HCT116 (cell line): ENCODE data around the gene CHRNE. TPM values are rescaled to one million over a fixed set of nuclear protein-coding genes. Genes with fewer than 3 reads are reported as not detected.

Experiments used
- ATAC-seq: fragments of 200-7000 bp; cut with Tn5 transposase; 2 replicates; pipeline ENCODE4 v1.9.1; 2020; ENCODE audit warnings: mild to moderate bottlenecking, moderate library complexity
- BruUV-seq: library from RNA; stranded (reverse); fragments of 400-500 nt; replicated peaks from 2 replicates; lab custom pipeline; 2021; lab: Mats Ljungman, UMichigan
- CTCF ChIA-PET: fragments of 300-600 bp; sonication (Branson Sonifier 250); formaldehyde crosslinking; loops from one replicate; lab custom pipeline; 2021; ENCODE audit warnings: antibody characterized with exemption; lab: Charles Lee
- POLR2A ChIA-PET: fragments of 300-600, 350-600 bp; sonication (Branson Sonifier 250); formaldehyde crosslinking; loops from one replicate; lab custom pipeline; 2021; ENCODE audit warnings: antibody characterized with exemption; lab: Charles Lee
- RAD21 ChIA-PET, 2 experiments: fragments of 300-600 bp; sonication (Branson Sonifier 250); formaldehyde crosslinking; loops; one replicate each; lab custom pipeline; 2023; ENCODE audit warnings: low total read pairs in 2 of 2; ENCODE audit not compliant: uncharacterized antibody in 2 of 2, unreplicated experiment in 2 of 2, low non-redundant PET in 1 of 2; lab: Charles Lee
- DNase-seq: peaks from one replicate; pipeline ENCODE4 v3.0.0-alpha.2; 2010; ENCODE audit warnings: low read depth, low spot score
- H2AFZ ChIP-seq: fragments of 200-600 bp; shearing (Covaris generic), sonication (generic); 2 replicates; pipeline ENCODE4 v1.6.1; 2017; ENCODE audit warnings: low read depth, mixed run types, mixed read lengths, antibody characterized with exemption, low read length; ENCODE audit not compliant: poor library complexity, severe bottlenecking
- H3K27ac ChIP-seq: 2 replicates; pipeline ENCODE4 v1.5.1; 2012; ENCODE audit warnings: low read depth, low read length
- H3K27me3 ChIP-seq: fragments of 200-600 bp; sonication (generic); 2 replicates; pipeline ENCODE4 v1.6.1; 2016; ENCODE audit warnings: mixed run types, low read length, mixed read lengths; ENCODE audit not compliant: insufficient read depth
- H3K36me3 ChIP-seq, 2 experiments: fragments of 200-500 bp in 1 of 2; fragments of 200-600 bp in 1 of 2; sonication (Bioruptor generic) in 1 of 2; sonication (generic) in 1 of 2; 2 replicates each; pipeline versions ENCODE4 v1.5.1 to v1.6.1; 2014 to 2016; ENCODE audit warnings: low read length in 2 of 2, inconsistent platforms in 1 of 2, mixed read lengths in 1 of 2, mixed run types in 1 of 2; ENCODE audit not compliant: insufficient read depth in 2 of 2, control insufficient read depth in 1 of 2
- H3K4me1 ChIP-seq, 2 experiments: fragments of 200-600 bp in 1 of 2; sonication (generic) in 1 of 2; 2 replicates each; pipeline versions ENCODE4 v1.5.1 to v1.6.1; 2012 to 2017; ENCODE audit warnings: low read length in 2 of 2, inconsistent platforms in 1 of 2, mild to moderate bottlenecking in 1 of 2, mixed read lengths in 1 of 2, mixed run types in 1 of 2, moderate library complexity in 1 of 2; ENCODE audit not compliant: insufficient read depth in 2 of 2, control insufficient read depth in 1 of 2
- H3K4me2 ChIP-seq: fragments of 200-600 bp; sonication (generic); 2 replicates; pipeline ENCODE4 v1.6.1; 2017; ENCODE audit warnings: mixed run types, low read length, mixed read lengths
- H3K4me3 ChIP-seq, 2 experiments: fragments of 200-600 bp in 1 of 2; sonication (generic) in 1 of 2; replicated peaks in 1 of 2; 2 replicates each; pipeline ENCODE4 v1.5.1; 2011 to 2016; ENCODE audit warnings: low read length in 2 of 2, control low read depth in 1 of 2, low read depth in 1 of 2, mild to moderate bottlenecking in 1 of 2, mixed read lengths in 1 of 2, mixed run types in 1 of 2
- H3K79me2 ChIP-seq: fragments of 200-600 bp; sonication (generic); 2 replicates; pipeline ENCODE4 v1.6.1; 2017; ENCODE audit warnings: mild to moderate bottlenecking, mixed run types, low read length, moderate library complexity, mixed read lengths; ENCODE audit not compliant: insufficient read depth
- H3K9ac ChIP-seq: fragments of 200-600 bp; sonication (generic); 2 replicates; pipeline ENCODE4 v1.6.1; 2016; ENCODE audit warnings: low read length, mixed read lengths
- H3K9me2 ChIP-seq: fragments of 200-600 bp; sonication (generic), shearing (Covaris generic); 2 replicates; pipeline ENCODE4 v1.6.1; 2017; ENCODE audit warnings: mixed run types, mild to moderate bottlenecking, moderate library complexity; ENCODE audit not compliant: insufficient read depth
- H3K9me3 ChIP-seq, 2 experiments: fragments of 200-500 bp in 1 of 2; fragments of 200-600 bp in 1 of 2; sonication (Bioruptor generic) in 1 of 2; sonication (generic) in 1 of 2; 2 replicates each; pipeline ENCODE4 v1.6.1; 2014 to 2017; ENCODE audit warnings: low read length in 2 of 2, mixed read lengths in 2 of 2, inconsistent platforms in 1 of 2, low read depth in 1 of 2, mild to moderate bottlenecking in 1 of 2, mixed run types in 1 of 2, moderate library complexity in 1 of 2; ENCODE audit not compliant: control insufficient read depth in 1 of 2, insufficient read depth in 1 of 2
- H4K20me1 ChIP-seq: fragments of 200-600 bp; sonication (generic), shearing (Covaris generic); 2 replicates; pipeline ENCODE4 v1.6.1; 2017; ENCODE audit warnings: mixed run types, mild to moderate bottlenecking, moderate library complexity; ENCODE audit not compliant: insufficient read depth
- ATF3 ChIP-seq: IDR thresholded peaks from 2 replicates; pipeline ENCODE4 v1.6.1; 2012
- CBX3 ChIP-seq: IDR thresholded peaks from 2 replicates; pipeline ENCODE4 v1.6.1; 2012; ENCODE audit warnings: low read depth
- CEBPB ChIP-seq: IDR thresholded peaks from 2 replicates; pipeline ENCODE4 v1.6.1; 2012; ENCODE audit warnings: low read depth
- CTCF ChIP-seq, 3 experiments: fragments of 200-600 bp in 1 of 3; sonication (generic) in 1 of 3; IDR thresholded peaks in 2 of 3; conservative IDR thresholded peaks in 1 of 3; 2 replicates each; pipeline ENCODE4 v1.5.1; 2012 to 2017; ENCODE audit warnings: low read depth in 2 of 3, low read length in 2 of 3, antibody characterized with exemption in 1 of 3, borderline replicate concordance in 1 of 3, control low read depth in 1 of 3, mild to moderate bottlenecking in 1 of 3, mixed read lengths in 1 of 3, mixed run types in 1 of 3, moderate library complexity in 1 of 3; ENCODE audit not compliant: insufficient read depth in 1 of 3
- ELF1 ChIP-seq: IDR thresholded peaks from 2 replicates; pipeline ENCODE4 v1.6.1; 2012; ENCODE audit warnings: low read depth, borderline replicate concordance
- EZH2 ChIP-seq: fragments of 200-600 bp; sonication (generic); IDR thresholded peaks from 2 replicates; pipeline ENCODE4 v1.6.1; 2017; ENCODE audit warnings: antibody characterized with exemption, mixed run types
- MAX ChIP-seq: IDR thresholded peaks from 2 replicates; pipeline ENCODE4 v1.6.1; 2012
- POLR2A ChIP-seq: IDR thresholded peaks from 2 replicates; pipeline ENCODE4 v1.7.0; 2011; ENCODE audit warnings: borderline replicate concordance; ENCODE audit not compliant: insufficient read depth, insufficient read length; ENCODE audit errors: extremely low read depth
- POLR2AphosphoS5 ChIP-seq: IDR thresholded peaks from 2 replicates; pipeline ENCODE4 v1.6.1; 2011; ENCODE audit warnings: mild to moderate bottlenecking, low read depth, low read length, moderate library complexity
- RAD21 ChIP-seq: IDR thresholded peaks from 2 replicates; pipeline ENCODE4 v1.6.1; 2012; ENCODE audit warnings: low read depth, mild to moderate bottlenecking
- REST ChIP-seq: IDR thresholded peaks from 2 replicates; pipeline ENCODE4 v1.6.1; 2012; ENCODE audit warnings: low read depth
- SIN3A ChIP-seq: IDR thresholded peaks from 2 replicates; pipeline ENCODE4 v1.6.1; 2012; ENCODE audit warnings: low read depth
- TCF7L2 ChIP-seq: IDR thresholded peaks from 2 replicates; pipeline ENCODE4 v1.7.0; 2011; ENCODE audit warnings: borderline replicate concordance, inconsistent platforms; ENCODE audit not compliant: insufficient read depth, insufficient read length; ENCODE audit errors: extremely low read depth
- YY1 ChIP-seq: IDR thresholded peaks from 2 replicates; pipeline ENCODE4 v1.6.1; 2011; ENCODE audit warnings: low read length, low read depth, moderate library complexity, mild to moderate bottlenecking; ENCODE audit not compliant: insufficient replicate concordance; ENCODE audit errors: extremely low read depth
- ZFX ChIP-seq: fragments of 450-650 bp; IDR thresholded peaks from 2 replicates; pipeline ENCODE4 v1.6.1; 2017
- intact Hi-C: fragments of 100-400 bp; cut with micrococcal nuclease; formaldehyde crosslinking; loops from 2 replicates; pipeline ENCODE4 v1.10.0; 2022
- total RNA-seq: library from RNA; stranded (reverse); gene quantifications from one replicate; pipeline ENCODE4 v1.2.1, GENCODE V29; 2021; ENCODE audit not compliant: unreplicated experiment
- TF ChIP-seq, protein P1 (sequence below): IDR thresholded peaks from 2 replicates; pipeline ENCODE4 v1.6.1; 2011; ENCODE audit warnings: mild to moderate bottlenecking, low read length, moderate library complexity; ENCODE audit not compliant: insufficient replicate concordance; ENCODE audit errors: extremely low read depth

The CHRNE gene
- total RNA-seq, 1 experiment from 2014 or later = 0.30 TPM

DNA sequence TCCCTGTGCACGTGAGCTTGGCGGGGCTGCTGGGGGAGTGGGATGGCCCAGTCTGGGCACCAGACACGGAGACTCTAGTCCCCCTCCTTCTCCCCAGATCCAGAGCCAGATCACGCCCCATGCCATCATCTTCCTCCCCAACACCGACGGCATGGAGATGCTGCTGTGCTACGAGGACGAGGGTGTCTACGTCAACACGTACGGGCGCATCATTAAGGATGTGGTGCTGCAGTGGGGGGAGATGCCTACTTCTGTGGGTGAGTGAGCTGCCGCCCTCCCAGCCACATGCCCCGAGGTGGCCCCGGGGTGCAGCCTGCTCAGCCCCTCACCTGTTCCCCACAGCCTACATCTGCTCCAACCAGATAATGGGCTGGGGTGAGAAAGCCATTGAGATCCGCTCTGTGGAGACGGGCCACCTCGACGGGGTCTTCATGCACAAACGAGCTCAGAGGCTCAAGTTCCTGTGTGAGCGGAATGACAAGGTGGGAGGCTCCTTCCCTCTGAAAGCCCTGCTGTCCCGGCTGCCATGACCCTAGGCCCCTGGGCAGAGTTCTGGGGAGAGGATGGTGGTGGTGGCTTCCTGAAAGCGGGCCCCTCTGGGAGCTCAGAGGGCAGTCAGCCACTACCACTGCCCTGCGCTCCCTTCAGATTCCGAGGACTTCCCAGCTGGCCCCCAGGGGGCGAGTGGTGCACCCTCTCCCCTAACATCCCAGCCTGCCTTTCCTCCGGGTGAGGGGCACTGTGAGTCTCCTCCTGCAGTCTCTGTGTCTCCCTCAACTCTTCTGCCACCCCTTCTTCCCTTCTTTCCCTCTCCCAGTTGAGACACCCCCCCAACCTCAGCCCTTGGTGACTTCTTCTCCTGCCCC is 6.3 kb downstream of the CHRNE start:
- POLR2A ChIA-PET = no interaction called here
- Histone ChIP-seq H3K27me3 (no peaks in the 10 kb centered on the region), H4K20me1 (no peaks in the 10 kb centered on the region), H3K9me2 (no peaks in the 10 kb centered on the region), H3K4me1 (no peaks in the 10 kb centered on the region), H3K4me3 (no peak overlapping the region), H3K36me3 (peaks cover 11 to 30% of the 10 kb centered on the region in 2 experiments; a peak in 3 of 4 replicates), H2AFZ (no peak overlapping the region), H3K9me3 (no peaks in the 10 kb centered on the region), H3K9ac (no peak overlapping the region), H3K4me2 (no peak overlapping the region), H3K79me2 (no peaks in the 10 kb centered on the region), H3K27ac (no peak overlapping the region)
- BruUV-seq = TSS peak; percentile 49
- intact Hi-C loops = no loop called here
- ATAC-seq (no peak), DNase-seq (no peak)
- no peak for TF ChIP-seq YY1
- TF ChIP-seq EZH2 = no peak
- TF ChIP-seq CBX3 = no peak
- no peak for TF ChIP-seq SIN3A
- no peak for TF ChIP-seq MAX
- TF ChIP-seq, protein P1, sequence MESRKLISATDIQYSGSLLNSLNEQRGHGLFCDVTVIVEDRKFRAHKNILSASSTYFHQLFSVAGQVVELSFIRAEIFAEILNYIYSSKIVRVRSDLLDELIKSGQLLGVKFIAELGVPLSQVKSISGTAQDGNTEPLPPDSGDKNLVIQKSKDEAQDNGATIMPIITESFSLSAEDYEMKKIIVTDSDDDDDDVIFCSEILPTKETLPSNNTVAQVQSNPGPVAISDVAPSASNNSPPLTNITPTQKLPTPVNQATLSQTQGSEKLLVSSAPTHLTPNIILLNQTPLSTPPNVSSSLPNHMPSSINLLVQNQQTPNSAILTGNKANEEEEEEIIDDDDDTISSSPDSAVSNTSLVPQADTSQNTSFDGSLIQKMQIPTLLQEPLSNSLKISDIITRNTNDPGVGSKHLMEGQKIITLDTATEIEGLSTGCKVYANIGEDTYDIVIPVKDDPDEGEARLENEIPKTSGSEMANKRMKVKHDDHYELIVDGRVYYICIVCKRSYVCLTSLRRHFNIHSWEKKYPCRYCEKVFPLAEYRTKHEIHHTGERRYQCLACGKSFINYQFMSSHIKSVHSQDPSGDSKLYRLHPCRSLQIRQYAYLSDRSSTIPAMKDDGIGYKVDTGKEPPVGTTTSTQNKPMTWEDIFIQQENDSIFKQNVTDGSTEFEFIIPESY = no peak
- TF ChIP-seq RAD21 = no peak
- TF ChIP-seq ATF3 = no peak
- TF ChIP-seq POLR2AphosphoS5 = no peak
- TF ChIP-seq ZFX = no peak
- no peak for TF ChIP-seq ELF1
- TF ChIP-seq POLR2A = no peak
- TF ChIP-seq CEBPB = no peak
- TF ChIP-seq REST = no peak
- TF ChIP-seq CTCF (IDR thresholded peaks at IDR 0.05 in 2 of 3, conservative IDR thresholded peaks at IDR 0.05 in 1 of 3; ENCODE audit: borderline replicate concordance in 1 of 3, insufficient read depth in 1 of 3, low read depth in 2 of 3, low read length in 2 of 3) = no peak
- TF ChIP-seq TCF7L2 = no peak
- RAD21 ChIA-PET = no interaction called here
- CTCF ChIA-PET = no interaction called here
